Skeletal muscle tissue (tissue), 4 donors: ENCODE measurements around the gene CIBAR2. TPM values are rescaled to one million over a fixed set of nuclear protein-coding genes. Genes with fewer than 3 reads are reported as not detected.

Experiments used
- H3K27ac ChIP-seq: one replicate; pipeline ENCODE4 v1.7.0; 2013; ENCODE audit warnings: mild to moderate bottlenecking, low read depth, low read length, inconsistent platforms
- H3K27me3 ChIP-seq, 3 donors: one replicate each; pipeline ENCODE4 v1.7.0; 2013; ENCODE audit warnings: low read length in 3 of 3; ENCODE audit not compliant: control insufficient read depth in 3 of 3, insufficient read depth in 3 of 3
- H3K36me3 ChIP-seq, 3 donors: one replicate each; pipeline ENCODE4 v1.7.0; 2013; ENCODE audit warnings: low read length in 3 of 3; ENCODE audit not compliant: control insufficient read depth in 3 of 3, insufficient read depth in 3 of 3
- H3K4me1 ChIP-seq, 3 donors: one replicate each; pipeline ENCODE4 v1.7.0; 2013; ENCODE audit warnings: low read length in 3 of 3, mild to moderate bottlenecking in 3 of 3; ENCODE audit not compliant: control insufficient read depth in 3 of 3, insufficient read depth in 3 of 3
- H3K4me3 ChIP-seq, 3 donors: one replicate each; pipeline ENCODE4 v1.7.0; 2013; ENCODE audit warnings: low read length in 3 of 3
- H3K9ac ChIP-seq, 3 donors: one replicate each; pipeline ENCODE4 v1.7.0; 2013; ENCODE audit warnings: low read length in 3 of 3, mild to moderate bottlenecking in 3 of 3, moderate library complexity in 2 of 3, low read depth in 1 of 3
- H3K9me3 ChIP-seq, 3 donors: one replicate each; pipeline ENCODE4 v1.7.0; 2013; ENCODE audit warnings: low read length in 3 of 3; ENCODE audit not compliant: control insufficient read depth in 3 of 3
- total RNA-seq: library from RNA; depleted of rRNA; stranded (reverse); fragments of >200 nt; gene quantifications from one replicate; pipeline ENCODE4 v1.2.3, GENCODE V29; 2014
- donor health status: Osteomylitis.

The CIBAR2 gene
- total RNA-seq: not detected

DNA sequence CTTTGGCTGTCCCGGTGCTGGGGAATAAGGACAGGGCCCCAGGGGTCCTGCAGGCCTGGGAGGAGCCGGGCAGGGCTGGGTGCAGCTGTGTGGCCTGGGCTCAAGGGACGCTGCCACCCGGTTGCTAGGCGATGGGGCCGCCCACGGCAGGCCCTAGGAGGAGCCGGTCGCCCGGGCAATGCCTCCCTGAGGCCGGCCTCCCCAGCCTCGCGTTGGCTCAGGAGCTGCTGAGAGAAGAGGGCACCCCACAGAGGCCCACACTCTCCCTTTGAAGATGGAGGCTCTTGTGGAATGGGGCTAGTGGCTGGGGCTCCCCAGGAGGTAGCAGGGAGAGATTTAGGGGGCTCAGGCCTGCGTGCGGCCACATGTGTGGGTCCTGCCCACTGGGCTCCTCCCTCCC, at the start of gene CIBAR2:
Gene CIBAR2, minus strand, starts transcription at position 109 of the 400 bp plus-strand sequence. CDS start 120 bp downstream, outside the sequence.
- no peak within 1 kb of the TSS for H3K9ac ChIP-seq

GRCh38 chr16:85159179-85159980, 47.1 kb upstream of the CIBAR2 start:
- H3K4me1 ChIP-seq: peaks cover 46 to 67% (median 50%) of the 10 kb centered on the region in 3 donors

More for the DNA sequence above, at the start of gene CIBAR2:
- Histone ChIP-seq H3K27me3 (peaks cover 0 to 4% (median 3%) of the 10 kb centered on the region in 3 donors), H3K9me3 (no peaks in the 10 kb centered on the region), H3K36me3 (no peaks in the 10 kb centered on the region), H3K4me1 (peaks cover 4 to 7% (median 5%) of the 10 kb centered on the region in 3 donors), H3K27ac (no peak within 1 kb of the TSS), H3K4me3 (no peak within 1 kb of the TSS)

GRCh38 chr16:85158743-85159178, 46.5 kb upstream of the CIBAR2 start:
- H3K4me3 ChIP-seq: no peak overlapping the region
- H3K36me3 ChIP-seq: no peaks in the 10 kb centered on the region
- peaks cover 51 to 69% (median 55%) of the 10 kb centered on the region in 3 donors for H3K4me1 ChIP-seq
- H3K27me3 ChIP-seq: no peaks in the 10 kb centered on the region
- H3K9ac ChIP-seq: peak overlapping the region in 2 of 3 donors; percentile 46 to 60
- peak overlapping the region; percentile 65 for H3K27ac ChIP-seq
- H3K9me3 ChIP-seq: no peaks in the 10 kb centered on the region

More at GRCh38 chr16:85159179-85159980, 47.1 kb upstream of the CIBAR2 start:
- H3K27me3 ChIP-seq: no peaks in the 10 kb centered on the region
- no peaks in the 10 kb centered on the region for H3K36me3 ChIP-seq
- no peak overlapping the region for H3K4me3 ChIP-seq
- no peaks in the 10 kb centered on the region for H3K9me3 ChIP-seq
- peak overlapping the region; percentile 65 for H3K27ac ChIP-seq
- H3K9ac ChIP-seq: peak overlapping the region in 2 of 3 donors; percentile 46 to 60

DNA sequence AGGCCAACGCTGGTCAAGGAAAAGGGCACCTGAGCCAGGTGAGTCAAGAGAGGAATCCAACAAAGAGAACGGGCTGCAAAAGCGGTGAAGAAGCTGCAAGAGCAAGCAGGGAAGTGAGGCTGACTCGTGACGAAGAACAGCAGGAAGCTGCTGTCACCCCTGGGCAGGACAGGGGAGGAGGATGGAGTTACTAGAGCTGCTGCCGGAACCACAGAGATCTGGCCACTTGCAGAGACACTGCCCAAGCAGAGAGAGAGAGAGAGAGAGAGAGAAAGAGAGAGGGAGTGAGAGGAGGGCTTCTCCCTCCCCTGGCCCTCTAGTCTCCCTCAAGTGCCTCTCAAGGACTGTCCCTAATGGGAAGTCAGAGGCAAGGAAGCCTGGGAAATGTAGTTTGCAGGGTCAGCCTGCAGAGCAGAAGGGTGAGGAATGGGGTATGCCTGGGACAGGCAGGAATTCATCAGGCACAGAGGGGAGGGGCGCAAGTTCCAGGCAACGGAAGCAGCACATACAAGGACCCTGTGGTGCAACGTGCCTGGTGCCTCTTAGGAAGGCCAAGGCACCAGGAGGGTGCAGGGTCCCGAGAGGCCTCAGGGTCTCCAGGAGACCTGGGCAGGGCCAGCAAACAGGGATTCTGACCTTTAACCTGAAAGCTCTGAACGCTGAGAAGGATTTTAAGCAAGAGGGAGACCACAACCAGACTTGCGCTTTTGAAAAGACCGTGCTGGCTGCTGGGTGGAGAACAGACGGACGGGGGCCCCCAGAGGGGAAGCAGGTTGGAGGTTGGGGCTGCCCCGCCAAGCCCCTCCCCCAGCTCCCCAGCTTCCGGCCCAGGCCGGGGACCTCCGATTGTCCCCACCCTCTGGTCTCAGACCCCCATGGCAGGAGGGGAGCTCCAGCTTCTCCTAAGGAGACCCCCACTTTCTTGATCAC, 45.8 kb upstream of the CIBAR2 start:
- H3K4me1 ChIP-seq: peaks cover 55 to 69% (median 56%) of the 10 kb centered on the region in 3 donors
- no peaks in the 10 kb centered on the region for H3K9me3 ChIP-seq
- no peaks in the 10 kb centered on the region for H3K27me3 ChIP-seq
- H3K4me3 ChIP-seq: peak overlapping the region in 1 of 3 donors; percentile 30
- H3K27ac ChIP-seq: peak overlapping the region; percentile 65
- H3K36me3 ChIP-seq: no peaks in the 10 kb centered on the region
- peak overlapping the region in 2 of 3 donors; percentile 11 to 60 for H3K9ac ChIP-seq

DNA sequence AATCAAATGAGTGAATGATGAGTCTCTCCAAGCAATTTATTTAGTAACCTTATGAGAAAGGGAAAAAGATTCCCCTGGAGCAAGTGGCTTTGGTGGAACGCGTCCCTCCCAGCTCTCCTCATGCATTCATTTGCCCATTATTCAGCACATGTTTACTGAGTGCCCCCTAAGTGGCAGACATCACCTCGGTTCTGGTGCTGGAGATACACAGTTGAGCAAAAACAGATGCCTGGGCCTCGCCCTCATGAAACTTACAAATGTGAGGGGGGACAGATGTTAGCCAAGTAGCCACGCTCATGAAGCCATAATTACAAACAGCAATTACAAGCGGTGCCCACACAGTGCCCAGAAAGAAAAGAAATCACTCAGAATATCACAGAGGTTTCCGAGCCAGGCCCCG, 45.1 kb upstream of the CIBAR2 start:
- Histone ChIP-seq H3K36me3 (no peaks in the 10 kb centered on the region), H3K9me3 (no peaks in the 10 kb centered on the region), H3K4me1 (peaks cover 53 to 68% (median 55%) of the 10 kb centered on the region in 3 donors), H3K9ac (peak overlapping the region in 1 of 3 donors; percentile 11), H3K27ac (peak overlapping the region; percentile 65), H3K4me3 (no peak overlapping the region), H3K27me3 (no peaks in the 10 kb centered on the region)

- no peak overlapping the region for H3K27ac ChIP-seq
- no peak overlapping the region for H3K4me3 ChIP-seq
- peaks cover 54 to 68% (median 55%) of the 10 kb centered on the region in 3 donors for H3K4me1 ChIP-seq
- no peaks in the 10 kb centered on the region for H3K27me3 ChIP-seq
- no peaks in the 10 kb centered on the region for H3K36me3 ChIP-seq
- no peaks in the 10 kb centered on the region for H3K9me3 ChIP-seq
- H3K9ac ChIP-seq: no peak overlapping the region
These were observed 44.6 kb upstream of the CIBAR2 start for GRCh38 chr16:85156869-85157268.

DNA sequence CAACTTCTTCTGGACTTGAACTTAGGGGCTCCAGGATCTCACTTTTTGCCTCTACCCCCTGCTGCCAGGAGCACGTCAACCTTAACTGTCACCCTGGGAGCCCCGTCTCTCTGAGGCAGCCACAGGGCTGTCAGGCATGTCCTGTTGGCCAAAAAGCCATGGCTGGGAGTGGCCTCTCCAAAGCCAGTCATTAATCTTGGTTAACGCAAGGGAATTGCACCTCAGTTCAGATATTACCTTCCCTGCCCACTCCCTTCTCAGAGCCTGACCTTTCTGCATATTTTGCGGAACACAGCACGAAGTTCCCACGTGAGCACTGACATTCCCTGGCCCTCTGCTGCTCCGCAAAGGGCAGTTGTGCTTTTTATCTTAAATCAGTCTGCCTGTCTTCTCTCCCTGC, 44.2 kb upstream of the CIBAR2 start:
- Histone ChIP-seq H3K4me3 (no peak overlapping the region), H3K9ac (no peak overlapping the region), H3K9me3 (no peaks in the 10 kb centered on the region), H3K36me3 (no peaks in the 10 kb centered on the region), H3K27ac (no peak overlapping the region), H3K27me3 (no peaks in the 10 kb centered on the region), H3K4me1 (peaks cover 56 to 68% (median 59%) of the 10 kb centered on the region in 3 donors)

DNA sequence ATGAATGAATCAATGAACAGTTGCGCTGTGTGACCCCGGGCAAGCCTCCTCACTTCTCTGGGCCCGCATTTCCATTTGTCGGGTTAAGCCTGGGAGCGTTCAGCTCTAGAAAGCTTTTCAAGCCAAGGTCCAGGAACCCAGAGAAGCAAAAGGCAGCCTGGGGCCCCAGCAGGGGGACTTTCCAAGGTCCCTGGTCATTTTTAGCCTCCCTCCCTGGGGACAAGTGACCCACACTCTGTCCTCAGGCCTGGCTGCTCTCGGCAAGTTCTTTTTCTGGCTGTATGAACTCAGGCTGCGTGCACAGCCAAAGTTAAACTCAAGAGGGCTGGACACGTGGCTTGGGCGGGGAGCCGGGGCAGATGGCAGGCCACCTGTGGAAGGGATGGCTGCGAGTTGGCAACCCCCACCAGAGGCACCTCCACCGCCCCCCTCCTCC, 41.4 kb upstream of the CIBAR2 start:
- H3K9ac ChIP-seq: peak overlapping the region; percentile 0 to 71 (median 57)
- H3K9me3 ChIP-seq: no peaks in the 10 kb centered on the region
- no peaks in the 10 kb centered on the region for H3K36me3 ChIP-seq
- no peaks in the 10 kb centered on the region for H3K27me3 ChIP-seq
- peaks cover 60 to 70% (median 63%) of the 10 kb centered on the region in 3 donors for H3K4me1 ChIP-seq
- H3K27ac ChIP-seq: peak overlapping the region; percentile 97
- H3K4me3 ChIP-seq: peak overlapping the region in 1 of 3 donors; percentile 29

DNA sequence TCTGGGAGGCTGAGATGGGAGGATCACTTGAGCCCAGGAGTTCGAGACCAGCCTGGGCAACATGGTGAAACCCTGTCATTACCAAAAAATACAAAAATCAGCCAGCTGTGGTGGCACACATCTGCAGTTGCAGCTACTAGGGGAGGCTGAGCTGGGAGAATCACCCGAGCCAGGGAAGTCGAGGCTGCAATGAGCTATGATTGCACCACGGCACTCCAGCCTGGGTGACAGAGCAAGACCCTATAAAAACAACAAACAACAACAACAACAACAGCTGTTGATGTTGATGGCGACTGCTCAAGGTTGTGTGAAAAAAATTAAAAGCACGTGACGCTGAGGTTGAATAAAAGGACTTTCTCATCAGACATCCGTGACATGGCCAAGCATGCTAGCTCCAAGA, 40.8 kb upstream of the CIBAR2 start:
- no peaks in the 10 kb centered on the region for H3K36me3 ChIP-seq
- H3K9me3 ChIP-seq: no peaks in the 10 kb centered on the region
- H3K27ac ChIP-seq: peak overlapping the region; percentile 97
- no peaks in the 10 kb centered on the region for H3K27me3 ChIP-seq
- H3K9ac ChIP-seq: peak overlapping the region in 2 of 3 donors; percentile 57 to 71
- peaks cover 58 to 64% (median 60%) of the 10 kb centered on the region in 3 donors for H3K4me1 ChIP-seq
- peak overlapping the region in 1 of 3 donors; percentile 29 for H3K4me3 ChIP-seq
